ENCODE results near the gene RIOK1. TPM values are rescaled to one million over a fixed set of nuclear protein-coding genes. Genes with fewer than 3 reads are reported as not detected.
"Not testable (repeated sequence)": the region's sequence is repeated elsewhere in the genome, so short reads cannot be mapped to it uniquely, and the experiment has no call there.

RIOK1 gene
- total and polyA plus RNA-seq, 7 donors, result 8.5 to 27.7 (median 22.0) TPM

DNA sequence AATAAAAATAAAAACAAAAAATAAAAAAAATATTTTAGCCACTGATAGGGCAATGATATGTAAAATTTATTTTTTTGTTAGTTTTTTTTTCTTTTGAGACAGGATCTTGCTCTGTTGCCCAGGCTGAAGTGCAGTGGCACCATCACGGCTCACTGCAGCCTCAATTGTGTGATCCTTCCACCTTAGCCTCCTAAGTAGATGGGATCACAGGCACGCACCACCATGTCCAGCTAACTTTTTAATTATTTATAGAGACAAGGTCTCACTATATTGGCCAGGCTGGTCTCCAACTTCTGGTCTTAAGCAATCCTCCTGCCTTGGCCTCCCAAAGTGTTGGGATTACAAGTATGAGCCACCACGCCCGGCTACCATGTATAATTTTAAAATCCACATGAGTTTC lies 59.4 kb downstream of the RIOK1 start:
- Histone ChIP-seq H3K36me3 (ENCODE audit: insufficient read depth in 1 of 2, low read depth in 1 of 2) (no peaks in the 10 kb centered on the region), H3K4me3 (no peak overlapping the region), H3K27ac (no peak overlapping the region), H3K9me3 (no peaks in the 10 kb centered on the region), H3K27me3 (ENCODE audit: insufficient read depth in 3 of 3, low read length in 2 of 3) (peaks cover 0 to 5% (median 4%) of the 10 kb centered on the region in 3 donors), H3K4me1 (no peaks in the 10 kb centered on the region)
- intact Hi-C loops (cut with DNase I), result no loop called here
- 81 to 90% (median 84%) methylated on average over 4 of the region's 4 CpGs for WGBS, 3 donors
- ATAC-seq (no peak), DNase-seq (no peak)
- TF ChIP-seq, protein P1, sequence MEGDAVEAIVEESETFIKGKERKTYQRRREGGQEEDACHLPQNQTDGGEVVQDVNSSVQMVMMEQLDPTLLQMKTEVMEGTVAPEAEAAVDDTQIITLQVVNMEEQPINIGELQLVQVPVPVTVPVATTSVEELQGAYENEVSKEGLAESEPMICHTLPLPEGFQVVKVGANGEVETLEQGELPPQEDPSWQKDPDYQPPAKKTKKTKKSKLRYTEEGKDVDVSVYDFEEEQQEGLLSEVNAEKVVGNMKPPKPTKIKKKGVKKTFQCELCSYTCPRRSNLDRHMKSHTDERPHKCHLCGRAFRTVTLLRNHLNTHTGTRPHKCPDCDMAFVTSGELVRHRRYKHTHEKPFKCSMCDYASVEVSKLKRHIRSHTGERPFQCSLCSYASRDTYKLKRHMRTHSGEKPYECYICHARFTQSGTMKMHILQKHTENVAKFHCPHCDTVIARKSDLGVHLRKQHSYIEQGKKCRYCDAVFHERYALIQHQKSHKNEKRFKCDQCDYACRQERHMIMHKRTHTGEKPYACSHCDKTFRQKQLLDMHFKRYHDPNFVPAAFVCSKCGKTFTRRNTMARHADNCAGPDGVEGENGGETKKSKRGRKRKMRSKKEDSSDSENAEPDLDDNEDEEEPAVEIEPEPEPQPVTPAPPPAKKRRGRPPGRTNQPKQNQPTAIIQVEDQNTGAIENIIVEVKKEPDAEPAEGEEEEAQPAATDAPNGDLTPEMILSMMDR (IDR thresholded peaks at IDR 0.05), result no peak

DNA sequence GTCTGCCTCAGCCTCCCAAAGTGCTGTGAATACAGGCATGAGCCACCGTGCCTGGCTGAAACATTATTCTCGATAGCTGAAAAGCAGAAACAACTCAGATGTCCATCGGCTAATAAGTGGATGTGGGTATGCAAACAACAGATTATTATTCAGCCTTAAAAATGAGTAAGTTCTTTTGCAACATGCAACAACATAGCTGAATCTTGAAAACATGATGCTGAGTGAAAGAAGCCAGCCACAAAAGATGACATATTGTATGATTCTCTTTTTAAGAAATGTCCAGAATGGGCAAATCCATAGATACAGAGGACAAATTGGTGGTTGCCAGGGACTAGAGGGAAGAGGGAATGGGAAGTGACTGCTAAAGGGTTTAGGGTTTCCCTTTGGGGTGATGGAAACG lies 61.7 kb downstream of the RIOK1 start:
- Histone ChIP-seq H3K27ac (no peak overlapping the region), H3K4me3 (no peak overlapping the region), H3K27me3 (ENCODE audit: insufficient read depth in 3 of 3, low read length in 2 of 3) (peaks cover 0 to 4% (median 0%) of the 10 kb centered on the region in 3 donors), H3K9me3 (no peaks in the 10 kb centered on the region), H3K36me3 (ENCODE audit: insufficient read depth in 1 of 2, low read depth in 1 of 2) (no peaks in the 10 kb centered on the region), H3K4me1 (no peaks in the 10 kb centered on the region)
- DNase-seq, result no peak
- WGBS, 3 donors, result 59 to 71% (median 61%) methylated on average over 4 of the region's 4 CpGs
- TF ChIP-seq, protein P1 (IDR thresholded peaks at IDR 0.05), result no peak
- no peak for ATAC-seq
- intact Hi-C loops (cut with DNase I), result no loop called here

DNA sequence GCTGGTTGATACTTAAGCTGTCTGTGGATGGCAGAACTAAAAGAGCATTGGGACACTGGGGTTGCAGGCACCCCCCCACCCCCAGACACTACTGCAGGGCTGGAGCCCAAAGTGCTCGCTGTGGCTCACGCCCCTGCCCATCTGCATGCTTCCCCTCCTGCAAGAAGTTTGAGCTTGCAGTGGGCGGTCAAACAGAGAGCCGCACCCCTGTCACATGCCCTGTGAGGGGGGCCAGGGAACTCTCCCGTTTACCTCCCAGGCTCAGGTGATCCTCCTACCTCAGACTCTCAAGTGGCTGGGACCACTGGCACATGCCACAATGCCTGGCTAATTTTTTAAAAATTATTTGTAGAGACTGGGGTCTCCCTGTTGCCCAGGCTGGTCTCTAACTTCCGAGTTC lies 63.3 kb downstream of the RIOK1 start:
- H3K36me3 ChIP-seq (ENCODE audit: insufficient read depth in 1 of 2, low read depth in 1 of 2), result no peaks in the 10 kb centered on the region
- no peak for DNase-seq
- H3K4me1 ChIP-seq, result no peaks in the 10 kb centered on the region
- WGBS, 3 donors, result 69 to 74% (median 72%) methylated on average over 6 of the region's 6 CpGs
- TF ChIP-seq, protein P1 (IDR thresholded peaks at IDR 0.05), result no peak
- no peaks in the 10 kb centered on the region for H3K27me3 ChIP-seq (ENCODE audit: insufficient read depth in 3 of 3, low read length in 2 of 3)
- no peaks in the 10 kb centered on the region for H3K9me3 ChIP-seq
- no peak for ATAC-seq
- no peak overlapping the region for H3K4me3 ChIP-seq
- intact Hi-C loops (cut with DNase I), result no loop called here
- no peak overlapping the region for H3K27ac ChIP-seq

DNA sequence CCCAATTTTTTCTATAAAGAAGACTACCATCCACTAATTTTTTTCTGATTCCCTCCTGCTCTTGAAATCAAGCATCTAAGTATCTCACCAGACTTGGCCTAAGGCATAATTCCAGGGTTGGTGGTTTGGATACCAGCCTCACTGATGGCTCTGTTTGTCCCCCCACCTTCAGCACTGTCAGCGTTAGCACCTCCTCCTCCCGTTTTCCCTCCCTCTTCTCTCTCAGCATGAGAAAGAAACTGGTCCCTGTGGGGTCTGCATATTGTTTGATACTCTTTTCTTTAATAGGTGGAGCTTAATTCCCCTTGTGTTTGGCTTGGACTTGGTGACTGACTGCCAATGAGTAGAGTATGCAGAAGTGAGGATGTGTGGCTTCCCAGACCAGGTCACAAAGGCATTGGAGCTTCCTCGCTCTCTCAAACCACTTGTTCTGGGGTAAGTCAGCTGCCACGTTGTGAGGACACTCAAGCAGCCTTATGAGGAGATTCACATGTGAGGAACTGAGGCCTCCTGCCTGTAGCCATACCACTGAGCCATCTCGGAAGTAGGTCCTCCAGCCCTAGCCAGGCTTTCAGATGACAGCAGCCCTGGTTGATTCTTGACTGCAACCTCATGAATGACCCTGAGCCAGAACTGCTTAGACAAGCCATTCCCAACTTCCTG lies 65.2 kb downstream of the RIOK1 start:
- intact Hi-C loops (cut with DNase I), result no loop called here
- 52 to 56% (median 54%) methylated on average over 5 of the region's 5 CpGs for WGBS, 3 donors
- no peak overlapping the region for H3K27ac ChIP-seq

DNA sequence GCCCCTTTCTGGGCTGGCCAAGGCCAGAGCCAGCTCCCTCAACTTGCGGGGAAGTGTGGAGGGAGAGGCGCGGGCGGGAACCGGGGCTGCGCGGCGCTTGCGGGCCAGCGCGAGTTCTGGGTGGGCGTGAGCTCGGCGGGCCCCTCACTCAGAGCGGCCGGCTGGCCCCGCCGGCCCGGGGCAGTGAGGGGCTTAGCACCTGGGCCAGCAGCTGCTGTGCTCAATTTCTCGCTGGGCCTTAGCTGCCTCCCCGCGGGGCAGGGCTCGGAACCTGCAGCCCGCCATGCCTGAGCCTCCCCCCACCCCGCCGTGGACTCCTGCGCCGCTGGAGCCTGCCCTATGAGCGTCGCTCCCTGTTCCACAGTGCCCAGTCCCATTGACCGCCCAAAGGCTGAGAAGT lies 66.7 kb downstream of the RIOK1 start:
- H3K9me3 ChIP-seq, result not testable (repeated sequence)

More for the DNA sequence above, 65.2 kb downstream of the RIOK1 start:
- Histone ChIP-seq H3K9me3 (no peaks in the 10 kb centered on the region), H3K4me1 (no peaks in the 10 kb centered on the region), H3K4me3 (no peak overlapping the region), H3K36me3 (ENCODE audit: insufficient read depth in 1 of 2, low read depth in 1 of 2) (no peaks in the 10 kb centered on the region), H3K27me3 (ENCODE audit: insufficient read depth in 3 of 3, low read length in 2 of 3) (no peaks in the 10 kb centered on the region)
- ATAC-seq, result no peak
- DNase-seq, result no peak
- TF ChIP-seq, protein P1 (IDR thresholded peaks at IDR 0.05), result no peak

More for the DNA sequence above, 66.7 kb downstream of the RIOK1 start:
- H3K4me3 ChIP-seq; ATAC-seq; DNase-seq; H3K4me1 ChIP-seq; H3K27me3 ChIP-seq (ENCODE audit: insufficient read depth in 3 of 3, low read length in 2 of 3); H3K27ac ChIP-seq; intact Hi-C loops (cut with DNase I); H3K36me3 ChIP-seq (ENCODE audit: insufficient read depth in 1 of 2, low read depth in 1 of 2): not testable (repeated sequence)
- WGBS, 3 donors, result 94 to 98% (median 97%) methylated on average over 18 to 31 of the region's 31 CpGs

All from psoas muscle (tissue), 8 donors.